Tibial nerve (tissue), 4 donors: ENCODE measurements around the gene TOPBP1. TPM values are rescaled to one million over a fixed set of nuclear protein-coding genes. Genes with fewer than 3 reads are reported as not detected.
"Not testable (repeated sequence)": the region's sequence is repeated elsewhere in the genome, so short reads cannot be mapped to it uniquely, and the experiment has no call there.

ENCODE experiments used
- DNase-seq, 2 donors: peaks; one replicate each; pipeline ENCODE4 v3.0.0-alpha.2; 2019; ENCODE audit warnings: low spot score in 2 of 2
- H3K27ac ChIP-seq, 4 donors: fragments of 200-600 bp; sonication (generic) in 3 of 4; one replicate each; pipeline ENCODE4 v1.5.1; 2017 to 2019; ENCODE audit warnings: mild to moderate bottlenecking in 1 of 4
- H3K27me3 ChIP-seq, 2 donors: fragments of 200-600 bp; sonication (generic) in 1 of 2; one replicate each; pipeline versions ENCODE4 v1.5.1 to v1.6.0; 2017 to 2019
- H3K36me3 ChIP-seq, 3 donors: fragments of 200-600 bp; sonication (generic); one replicate each; pipeline ENCODE4 v1.5.1; 2018 to 2019
- H3K4me1 ChIP-seq, 4 donors: fragments of 200-600 bp; sonication (generic) in 3 of 4; one replicate each; pipeline ENCODE4 v1.5.1; 2017 to 2019
- H3K4me3 ChIP-seq, 4 donors: fragments of 200-600 bp; sonication (generic) in 3 of 4; one replicate each; pipeline ENCODE4 v1.5.1; 2017 to 2019; ENCODE audit warnings: mild to moderate bottlenecking in 1 of 4, moderate library complexity in 1 of 4
- H3K9me3 ChIP-seq, 4 donors: fragments of 200-600 bp; sonication (generic) in 3 of 4; one replicate each; pipeline ENCODE4 v1.5.1; 2017 to 2019
- EP300 ChIP-seq, 2 donors: sonication (generic); formaldehyde crosslinking; IDR thresholded peaks; one replicate each; pipeline ENCODE4 v1.6.1; 2017; ENCODE audit warnings: antibody characterized with exemption in 2 of 2, mild to moderate bottlenecking in 1 of 2
- POLR2A ChIP-seq, 2 donors: fragments of 450-650 bp; IDR thresholded peaks; one replicate each; pipeline ENCODE4 v1.6.1; 2017; ENCODE audit warnings: antibody characterized with exemption in 2 of 2, mild to moderate bottlenecking in 2 of 2, moderate library complexity in 2 of 2
- WGBS, 2 donors: methylation state at CpG; one replicate each; pipeline ENCODE4 v1.1.5; 2018; 5-methylcytosine and 5-hydroxymethylcytosine counted together
- small RNA-seq: library from RNA; depleted of rRNA; stranded (forward); fragments of <200 nt; gene quantifications from one replicate; pipeline ENCODE3, GENCODE V24; 2016
- total RNA-seq, 4 donors: library from RNA; depleted of rRNA; stranded (reverse); fragments of >200 nt; gene quantifications; one replicate each; pipeline ENCODE4 v1.1.0, GENCODE V29; 2016
- TF ChIP-seq, protein P1 (sequence below), 5 experiments: fragments of 200-600 bp in 3 of 5; fragments of 450-650 bp in 2 of 5; sonication (generic) in 3 of 5; IDR thresholded peaks; one replicate each; pipeline ENCODE4 v1.5.1; 2016 to 2019; ENCODE audit warnings: antibody characterized with exemption in 5 of 5, mild to moderate bottlenecking in 3 of 5, moderate library complexity in 2 of 5

Gene TOPBP1
- total RNA-seq, 4 donors from 2014 or later: 17.0 to 39.3 (median 22.1) TPM

DNA sequence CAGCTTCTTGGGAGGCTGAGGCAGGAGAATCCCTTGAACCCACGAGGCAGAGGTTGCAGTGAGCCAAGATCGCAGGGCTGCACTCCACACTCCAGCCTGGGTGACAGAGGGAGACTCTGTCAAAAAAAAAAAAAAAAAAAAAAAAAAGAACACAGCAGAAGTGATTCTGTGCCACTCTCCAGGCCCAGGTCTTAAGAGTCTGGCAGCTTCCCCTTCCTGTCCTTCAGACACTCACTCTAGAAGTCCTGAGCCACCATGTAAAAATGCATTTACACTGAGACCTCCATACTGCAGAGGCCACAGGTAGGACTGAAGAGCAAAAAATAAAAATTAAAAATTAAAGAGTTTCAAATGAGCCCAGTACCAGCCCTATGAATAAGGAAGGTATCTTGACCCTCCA, 100.1 kb downstream of the TOPBP1 start:
- 73 to 96% methylated on average over 2 of the region's 2 CpGs for WGBS, 2 donors
- Histone ChIP-seq H3K27ac (no peak overlapping the region), H3K36me3 (no peaks in the 10 kb centered on the region), H3K9me3 (peaks cover 0 to 18% (median 0%) of the 10 kb centered on the region in 4 donors), H3K4me3 (no peak overlapping the region), H3K27me3 (no peaks in the 10 kb centered on the region), H3K4me1 (no peaks in the 10 kb centered on the region)
- TF ChIP-seq EP300 (IDR thresholded peaks at IDR 0.05) (no peak), POLR2A (IDR thresholded peaks at IDR 0.05) (no peak)
- TF ChIP-seq, protein P1, sequence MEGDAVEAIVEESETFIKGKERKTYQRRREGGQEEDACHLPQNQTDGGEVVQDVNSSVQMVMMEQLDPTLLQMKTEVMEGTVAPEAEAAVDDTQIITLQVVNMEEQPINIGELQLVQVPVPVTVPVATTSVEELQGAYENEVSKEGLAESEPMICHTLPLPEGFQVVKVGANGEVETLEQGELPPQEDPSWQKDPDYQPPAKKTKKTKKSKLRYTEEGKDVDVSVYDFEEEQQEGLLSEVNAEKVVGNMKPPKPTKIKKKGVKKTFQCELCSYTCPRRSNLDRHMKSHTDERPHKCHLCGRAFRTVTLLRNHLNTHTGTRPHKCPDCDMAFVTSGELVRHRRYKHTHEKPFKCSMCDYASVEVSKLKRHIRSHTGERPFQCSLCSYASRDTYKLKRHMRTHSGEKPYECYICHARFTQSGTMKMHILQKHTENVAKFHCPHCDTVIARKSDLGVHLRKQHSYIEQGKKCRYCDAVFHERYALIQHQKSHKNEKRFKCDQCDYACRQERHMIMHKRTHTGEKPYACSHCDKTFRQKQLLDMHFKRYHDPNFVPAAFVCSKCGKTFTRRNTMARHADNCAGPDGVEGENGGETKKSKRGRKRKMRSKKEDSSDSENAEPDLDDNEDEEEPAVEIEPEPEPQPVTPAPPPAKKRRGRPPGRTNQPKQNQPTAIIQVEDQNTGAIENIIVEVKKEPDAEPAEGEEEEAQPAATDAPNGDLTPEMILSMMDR (IDR thresholded peaks at IDR 0.05): no peak
- DNase-seq: no peak

DNA sequence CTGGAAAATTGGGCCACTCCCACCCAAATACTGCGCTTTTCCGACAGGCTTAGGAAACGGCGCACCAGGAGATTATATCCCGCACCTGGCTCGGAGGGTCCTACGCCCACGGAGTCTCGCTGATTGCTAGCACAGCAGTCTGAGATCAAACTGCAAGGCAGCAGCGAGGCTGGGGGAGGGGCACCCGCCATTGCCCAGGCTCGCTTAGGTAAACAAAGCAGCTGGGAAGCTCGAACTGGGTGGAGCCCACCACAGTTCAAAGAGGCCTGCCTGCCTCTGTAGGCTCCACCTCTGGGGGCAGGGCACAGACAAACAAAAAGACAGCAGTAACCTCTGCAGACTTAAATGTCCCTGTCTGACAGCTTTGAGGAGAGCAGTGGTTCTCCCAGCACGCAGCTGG, 110.2 kb downstream of the TOPBP1 start:
- H3K36me3 ChIP-seq, H3K4me3 ChIP-seq, DNase-seq, H3K27ac ChIP-seq, H3K27me3 ChIP-seq, H3K9me3 ChIP-seq: not testable (repeated sequence)
- WGBS, 2 donors: 94 to 95% methylated on average over 9 to 14 of the region's 14 CpGs
- peaks cover 0 to 19% (median 0%) of the 10 kb centered on the region in 4 donors for H3K4me1 ChIP-seq

Small RNAs within 50 kb of the gene (small RNA-seq; reads per million reads assigned to genes)
- gene RF00438 (not detected), gene RNA5SP140 (not detected), gene RNU6-678P (not detected)

Other genes starting within 250 kb of the TOPBP1 start
- gene CDV3, start 88.3 kb downstream of the TOPBP1 start, total RNA-seq: 100 to 1,000 TPM in 2 of 4 donors, 10 to 100 TPM in 2; 86.0 to 115 (median 105) TPM
- gene TF, start 84.5 kb upstream of the TOPBP1 start, total RNA-seq: 10 to 100 TPM in 1 of 4 donors, 1 to 10 TPM in 3; 1.4 to 11.4 (median 6.0) TPM
- gene SRPRB, start 143.9 kb upstream of the TOPBP1 start, total RNA-seq: 10 to 100 TPM; 14.3 to 19.7 (median 18.0) TPM
- 1 to 10 TPM; 1.4 to 3.6 (median 2.0) TPM for gene RAB6B, start 233.9 kb upstream of the TOPBP1 start, total RNA-seq